Measurements from ENCODE around the gene NFATC4. TPM values are rescaled to one million over a fixed set of nuclear protein-coding genes. Genes with fewer than 3 reads are reported as not detected.

Gene NFATC4
- total RNA-seq, 1 donor from 2014 or later, result 42.4 TPM

GRCh38 chr14:24416254-24416931 is 48.4 kb downstream of the NFATC4 start:
- Mint-ChIP-seq H3K9me3 (ENCODE audit: unreplicated experiment) (no peaks in the 10 kb centered on the region), H3K27ac (ENCODE audit: unreplicated experiment) (no peak overlapping the region), H3K36me3 (ENCODE audit: low read depth, unreplicated experiment) (peaks cover 42% of the 10 kb centered on the region), H3K4me1 (ENCODE audit: unreplicated experiment) (peaks cover 3% of the 10 kb centered on the region), H3K4me3 (ENCODE audit: unreplicated experiment) (no peak overlapping the region), H3K27me3 (ENCODE audit: unreplicated experiment) (peaks cover 15% of the 10 kb centered on the region)
- no peak for DNase-seq (ENCODE audit: low spot score)
- TF ChIP-seq CTCF (IDR thresholded peaks at IDR 0.05; ENCODE audit: unreplicated experiment), result no peak

GRCh38 chr14:24416932-24417619 is 49.1 kb downstream of the NFATC4 start:
- Mint-ChIP-seq H3K27me3 (ENCODE audit: unreplicated experiment) (peaks cover 14% of the 10 kb centered on the region), H3K9me3 (ENCODE audit: unreplicated experiment) (no peaks in the 10 kb centered on the region), H3K4me3 (ENCODE audit: unreplicated experiment) (no peak overlapping the region), H3K36me3 (ENCODE audit: low read depth, unreplicated experiment) (peaks cover 37% of the 10 kb centered on the region), H3K27ac (ENCODE audit: unreplicated experiment) (no peak overlapping the region), H3K4me1 (ENCODE audit: unreplicated experiment) (peaks cover 3% of the 10 kb centered on the region)
- TF ChIP-seq CTCF (IDR thresholded peaks at IDR 0.05; ENCODE audit: unreplicated experiment), result no peak
- no peak for DNase-seq (ENCODE audit: low spot score)

GRCh38 chr14:24417832-24418491 is 50.0 kb downstream of the NFATC4 start:
- Mint-ChIP-seq H3K9me3 (ENCODE audit: unreplicated experiment) (no peaks in the 10 kb centered on the region), H3K4me3 (ENCODE audit: unreplicated experiment) (no peak overlapping the region), H3K36me3 (ENCODE audit: low read depth, unreplicated experiment) (peaks cover 28% of the 10 kb centered on the region), H3K27me3 (ENCODE audit: unreplicated experiment) (peaks cover 14% of the 10 kb centered on the region), H3K27ac (ENCODE audit: unreplicated experiment) (no peak overlapping the region), H3K4me1 (ENCODE audit: unreplicated experiment) (peaks cover 3% of the 10 kb centered on the region)
- no peak for TF ChIP-seq CTCF (IDR thresholded peaks at IDR 0.05; ENCODE audit: unreplicated experiment)
- no peak for DNase-seq (ENCODE audit: low spot score)

- Mint-ChIP-seq H3K27ac (ENCODE audit: unreplicated experiment) (no peak overlapping the region), H3K9me3 (ENCODE audit: unreplicated experiment) (no peaks in the 10 kb centered on the region), H3K4me3 (ENCODE audit: unreplicated experiment) (no peak overlapping the region), H3K27me3 (ENCODE audit: unreplicated experiment) (peaks cover 13% of the 10 kb centered on the region), H3K36me3 (ENCODE audit: low read depth, unreplicated experiment) (peaks cover 24% of the 10 kb centered on the region), H3K4me1 (ENCODE audit: unreplicated experiment) (peaks cover 3% of the 10 kb centered on the region)
- no peak for DNase-seq (ENCODE audit: low spot score)
- no peak for TF ChIP-seq CTCF (IDR thresholded peaks at IDR 0.05; ENCODE audit: unreplicated experiment)
Observed at GRCh38 chr14:24418492-24418873, 50.5 kb downstream of the NFATC4 start.

GRCh38 chr14:24422261-24422660 is 54.3 kb downstream of the NFATC4 start:
- no peak overlapping the region for H3K27ac Mint-ChIP-seq (ENCODE audit: unreplicated experiment)
- no peak for DNase-seq (ENCODE audit: low spot score)
- no peaks in the 10 kb centered on the region for H3K9me3 Mint-ChIP-seq (ENCODE audit: unreplicated experiment)
- no peak overlapping the region for H3K4me3 Mint-ChIP-seq (ENCODE audit: unreplicated experiment)
- peaks cover 5% of the 10 kb centered on the region for H3K36me3 Mint-ChIP-seq (ENCODE audit: low read depth, unreplicated experiment)
- peaks cover 6% of the 10 kb centered on the region for H3K27me3 Mint-ChIP-seq (ENCODE audit: unreplicated experiment)
- no peak for TF ChIP-seq CTCF (IDR thresholded peaks at IDR 0.05; ENCODE audit: unreplicated experiment)
- H3K4me1 Mint-ChIP-seq (ENCODE audit: unreplicated experiment), result peaks cover 9% of the 10 kb centered on the region
